ENCODE measurements around the gene TNFAIP3.

DNA sequence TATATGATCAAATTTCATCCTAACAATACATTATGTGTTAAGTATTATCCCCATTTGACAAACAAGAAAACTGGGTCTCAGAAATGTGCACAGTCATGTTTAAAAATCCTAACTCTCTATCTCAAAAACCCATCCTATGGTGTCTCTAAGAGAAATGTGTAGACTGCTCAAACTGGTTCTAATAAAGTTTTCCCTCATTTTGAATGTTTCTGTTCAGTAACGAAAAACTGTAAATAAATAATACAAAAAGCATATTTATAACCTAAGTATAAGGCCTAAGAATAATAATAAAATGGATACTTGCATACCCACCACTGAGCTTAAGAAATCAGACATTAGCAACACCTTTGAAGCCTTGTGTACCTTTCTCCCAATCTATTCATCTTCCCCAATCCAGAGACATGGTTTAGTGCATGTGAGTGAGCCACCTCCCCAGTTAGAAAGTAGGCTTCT, 39.0 kb downstream of the TNFAIP3 start:
- TF ChIP-seq POLR2A (IDR thresholded peaks at IDR 0.05; ENCODE audit: low read length): no peak
- no peak for TF ChIP-seq GATA1 (IDR thresholded peaks at IDR 0.05; ENCODE audit: low read depth, low read length)

All from erythroblast (primary cell).